A673 (cell line): Measurements from ENCODE around the gene RNF157.

Experiments used
- EZH2 ChIP-seq: fragments of 200-600 bp; sonication (generic); IDR thresholded peaks from 2 replicates; pipeline ENCODE4 v1.6.1; 2017; ENCODE audit warnings: borderline replicate concordance, low read depth, mild to moderate bottlenecking, mixed read lengths, antibody characterized with exemption, low read length; ENCODE audit not compliant: poor library complexity, severe bottlenecking
- TF ChIP-seq, protein P1 (sequence below): fragments of 300-800, 200-600 bp; sonication (generic); conservative IDR thresholded peaks from 2 replicates; pipeline ENCODE4 v1.5.1; 2017; ENCODE audit warnings: low read depth, mild to moderate bottlenecking, antibody characterized with exemption, low read length, moderate library complexity, mixed read lengths

DNA sequence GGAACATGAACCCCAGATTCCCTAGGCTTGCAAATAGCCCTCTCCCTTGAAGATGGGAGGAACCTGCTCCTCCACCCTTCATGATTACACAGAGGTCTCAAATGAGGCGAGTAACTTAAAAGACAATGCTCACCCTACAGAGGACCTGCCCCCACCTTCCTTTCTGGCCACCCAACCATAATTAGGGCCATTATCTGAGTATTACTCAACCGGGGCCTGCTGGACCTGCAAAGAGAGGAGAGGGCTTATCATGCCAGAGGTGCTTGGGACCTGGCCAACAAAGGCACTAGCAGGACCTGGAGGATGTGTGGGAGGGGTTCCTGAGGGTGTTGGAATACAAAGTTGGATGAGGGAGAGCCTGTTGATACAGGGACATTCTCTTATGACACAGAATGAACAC, 42.4 kb downstream of the RNF157 start:
- TF ChIP-seq EZH2, result no peak
- TF ChIP-seq, protein P1, sequence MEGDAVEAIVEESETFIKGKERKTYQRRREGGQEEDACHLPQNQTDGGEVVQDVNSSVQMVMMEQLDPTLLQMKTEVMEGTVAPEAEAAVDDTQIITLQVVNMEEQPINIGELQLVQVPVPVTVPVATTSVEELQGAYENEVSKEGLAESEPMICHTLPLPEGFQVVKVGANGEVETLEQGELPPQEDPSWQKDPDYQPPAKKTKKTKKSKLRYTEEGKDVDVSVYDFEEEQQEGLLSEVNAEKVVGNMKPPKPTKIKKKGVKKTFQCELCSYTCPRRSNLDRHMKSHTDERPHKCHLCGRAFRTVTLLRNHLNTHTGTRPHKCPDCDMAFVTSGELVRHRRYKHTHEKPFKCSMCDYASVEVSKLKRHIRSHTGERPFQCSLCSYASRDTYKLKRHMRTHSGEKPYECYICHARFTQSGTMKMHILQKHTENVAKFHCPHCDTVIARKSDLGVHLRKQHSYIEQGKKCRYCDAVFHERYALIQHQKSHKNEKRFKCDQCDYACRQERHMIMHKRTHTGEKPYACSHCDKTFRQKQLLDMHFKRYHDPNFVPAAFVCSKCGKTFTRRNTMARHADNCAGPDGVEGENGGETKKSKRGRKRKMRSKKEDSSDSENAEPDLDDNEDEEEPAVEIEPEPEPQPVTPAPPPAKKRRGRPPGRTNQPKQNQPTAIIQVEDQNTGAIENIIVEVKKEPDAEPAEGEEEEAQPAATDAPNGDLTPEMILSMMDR, result no peak
